ENCODE results near the gene RAB6D.

- TF ChIP-seq POLR2A (IDR thresholded peaks at IDR 0.05) (no peak), CTCF (IDR thresholded peaks at IDR 0.05) (no peak), EP300 (IDR thresholded peaks at IDR 0.05) (no peak)
Observed at GRCh38 chr2:131408207-131408606, 44.2 kb upstream of the RAB6D start.
